ENCODE data around the gene GALNT15. TPM values are rescaled to one million over a fixed set of nuclear protein-coding genes. Genes with fewer than 3 reads are reported as not detected.

The GALNT15 gene
- total RNA-seq, 1 donor from 2014 or later, result 0.39 TPM

DNA sequence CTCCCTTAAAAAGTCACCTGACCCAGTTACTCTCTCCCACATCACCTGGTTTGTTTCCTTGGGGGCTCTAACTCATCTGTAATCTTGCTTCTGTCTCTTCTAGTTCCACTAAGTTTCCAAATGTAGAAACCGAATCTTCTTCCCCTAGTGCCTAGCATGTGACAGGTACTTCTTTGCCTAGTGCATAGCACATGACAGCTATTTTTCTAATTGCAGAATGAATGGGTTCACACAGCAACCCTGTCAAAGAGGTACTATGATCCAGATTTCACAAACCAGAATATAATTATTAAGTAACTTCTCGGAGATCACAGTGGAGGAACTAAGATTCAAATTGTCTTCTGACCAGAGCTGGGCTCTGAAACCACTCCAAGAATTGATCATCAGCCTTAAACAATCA, 82.8 kb downstream of the GALNT15 start:
- Mint-ChIP-seq H3K4me3 (ENCODE audit: unreplicated experiment) (no peak overlapping the region), H3K27me3 (ENCODE audit: unreplicated experiment) (no peaks in the 10 kb centered on the region), H3K4me1 (ENCODE audit: low read depth, unreplicated experiment) (peaks cover 5% of the 10 kb centered on the region), H3K27ac (ENCODE audit: unreplicated experiment) (no peak overlapping the region), H3K36me3 (ENCODE audit: unreplicated experiment) (no peaks in the 10 kb centered on the region), H3K9me3 (ENCODE audit: unreplicated experiment) (peaks cover under 1% of the 10 kb centered on the region)
- TF ChIP-seq, protein P1, sequence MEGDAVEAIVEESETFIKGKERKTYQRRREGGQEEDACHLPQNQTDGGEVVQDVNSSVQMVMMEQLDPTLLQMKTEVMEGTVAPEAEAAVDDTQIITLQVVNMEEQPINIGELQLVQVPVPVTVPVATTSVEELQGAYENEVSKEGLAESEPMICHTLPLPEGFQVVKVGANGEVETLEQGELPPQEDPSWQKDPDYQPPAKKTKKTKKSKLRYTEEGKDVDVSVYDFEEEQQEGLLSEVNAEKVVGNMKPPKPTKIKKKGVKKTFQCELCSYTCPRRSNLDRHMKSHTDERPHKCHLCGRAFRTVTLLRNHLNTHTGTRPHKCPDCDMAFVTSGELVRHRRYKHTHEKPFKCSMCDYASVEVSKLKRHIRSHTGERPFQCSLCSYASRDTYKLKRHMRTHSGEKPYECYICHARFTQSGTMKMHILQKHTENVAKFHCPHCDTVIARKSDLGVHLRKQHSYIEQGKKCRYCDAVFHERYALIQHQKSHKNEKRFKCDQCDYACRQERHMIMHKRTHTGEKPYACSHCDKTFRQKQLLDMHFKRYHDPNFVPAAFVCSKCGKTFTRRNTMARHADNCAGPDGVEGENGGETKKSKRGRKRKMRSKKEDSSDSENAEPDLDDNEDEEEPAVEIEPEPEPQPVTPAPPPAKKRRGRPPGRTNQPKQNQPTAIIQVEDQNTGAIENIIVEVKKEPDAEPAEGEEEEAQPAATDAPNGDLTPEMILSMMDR (IDR thresholded peaks at IDR 0.05; ENCODE audit: partially characterized antibody, unreplicated experiment), result no peak
- no peak for DNase-seq

DNA sequence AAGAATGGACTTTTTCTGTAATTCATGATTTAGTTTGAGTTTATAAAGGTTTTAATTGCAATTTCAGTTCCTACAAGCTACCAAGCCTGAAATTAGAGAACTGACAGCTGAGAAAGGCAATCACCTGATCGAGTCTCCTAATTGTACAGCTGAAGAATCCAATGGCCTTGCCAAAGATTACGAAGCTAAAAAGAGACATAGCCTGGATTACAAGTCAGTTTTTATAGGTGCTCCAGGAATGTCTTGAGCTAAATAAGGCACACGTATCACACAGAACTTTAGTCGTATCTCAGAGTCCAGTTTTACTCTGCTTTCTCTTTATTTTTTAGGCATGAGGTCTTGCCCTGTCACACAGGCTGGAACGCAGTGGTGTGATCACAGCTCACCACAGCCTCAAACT, 83.7 kb downstream of the GALNT15 start:
- no peaks in the 10 kb centered on the region for H3K27me3 Mint-ChIP-seq (ENCODE audit: unreplicated experiment)
- H3K27ac Mint-ChIP-seq (ENCODE audit: unreplicated experiment), result no peak overlapping the region
- no peaks in the 10 kb centered on the region for H3K36me3 Mint-ChIP-seq (ENCODE audit: unreplicated experiment)
- H3K9me3 Mint-ChIP-seq (ENCODE audit: unreplicated experiment), result no peaks in the 10 kb centered on the region
- no peak overlapping the region for H3K4me3 Mint-ChIP-seq (ENCODE audit: unreplicated experiment)
- TF ChIP-seq, protein P1 (IDR thresholded peaks at IDR 0.05; ENCODE audit: partially characterized antibody, unreplicated experiment), result no peak
- no peak for DNase-seq
- no peaks in the 10 kb centered on the region for H3K4me1 Mint-ChIP-seq (ENCODE audit: low read depth, unreplicated experiment)

DNA sequence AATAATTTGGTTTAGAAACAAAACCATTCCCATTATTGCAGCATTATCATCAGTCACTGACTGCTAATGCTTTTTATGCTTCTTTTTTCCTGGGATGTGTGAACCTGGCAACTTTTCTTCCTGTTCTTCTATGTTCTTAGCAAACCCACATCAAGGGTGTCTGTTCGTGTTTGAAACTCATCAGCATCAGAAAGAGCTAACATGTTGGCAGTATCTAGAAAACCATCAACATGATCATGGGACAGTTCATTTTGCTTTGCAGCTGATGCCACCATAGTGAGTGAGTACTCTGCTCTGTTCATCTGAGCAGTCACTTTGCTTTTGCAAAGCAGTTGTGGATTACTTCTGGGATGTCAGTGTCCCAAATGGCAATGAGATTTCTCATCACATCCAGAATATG, 84.4 kb downstream of the GALNT15 start:
- TF ChIP-seq, protein P1 (IDR thresholded peaks at IDR 0.05; ENCODE audit: partially characterized antibody, unreplicated experiment), result no peak
- H3K4me3 Mint-ChIP-seq (ENCODE audit: unreplicated experiment), result no peak overlapping the region
- H3K27ac Mint-ChIP-seq (ENCODE audit: unreplicated experiment), result no peak overlapping the region
- H3K36me3 Mint-ChIP-seq (ENCODE audit: unreplicated experiment), result no peaks in the 10 kb centered on the region
- H3K9me3 Mint-ChIP-seq (ENCODE audit: unreplicated experiment), result no peaks in the 10 kb centered on the region
- H3K27me3 Mint-ChIP-seq (ENCODE audit: unreplicated experiment), result no peaks in the 10 kb centered on the region
- peaks cover under 1% of the 10 kb centered on the region for H3K4me1 Mint-ChIP-seq (ENCODE audit: low read depth, unreplicated experiment)
- DNase-seq, result no peak

DNA sequence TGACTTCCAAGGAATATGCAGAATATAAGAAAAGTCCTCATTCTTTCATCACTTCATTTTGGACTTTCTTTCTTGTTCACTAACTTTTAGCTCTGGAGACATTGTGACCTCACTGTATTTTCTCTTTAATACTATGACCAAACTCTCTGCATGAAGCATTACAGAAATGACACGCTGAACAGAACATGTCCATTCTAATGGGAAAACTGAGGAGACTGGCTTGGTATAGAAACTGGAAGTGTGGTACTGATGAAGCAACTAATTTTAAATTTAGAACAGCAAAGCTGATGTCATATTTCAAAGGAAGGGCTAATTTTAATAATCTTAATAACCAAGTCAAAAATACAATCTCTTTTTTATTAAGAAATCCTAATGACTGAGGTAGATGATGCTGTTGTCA, 85.6 kb downstream of the GALNT15 start:
- no peaks in the 10 kb centered on the region for H3K9me3 Mint-ChIP-seq (ENCODE audit: unreplicated experiment)
- H3K4me1 Mint-ChIP-seq (ENCODE audit: low read depth, unreplicated experiment), result peaks cover 4% of the 10 kb centered on the region
- H3K27ac Mint-ChIP-seq (ENCODE audit: unreplicated experiment), result no peak overlapping the region
- H3K27me3 Mint-ChIP-seq (ENCODE audit: unreplicated experiment), result peaks cover 2% of the 10 kb centered on the region
- no peaks in the 10 kb centered on the region for H3K36me3 Mint-ChIP-seq (ENCODE audit: unreplicated experiment)
- no peak overlapping the region for H3K4me3 Mint-ChIP-seq (ENCODE audit: unreplicated experiment)
- DNase-seq, result no peak
- TF ChIP-seq, protein P1 (IDR thresholded peaks at IDR 0.05; ENCODE audit: partially characterized antibody, unreplicated experiment), result no peak

DNA sequence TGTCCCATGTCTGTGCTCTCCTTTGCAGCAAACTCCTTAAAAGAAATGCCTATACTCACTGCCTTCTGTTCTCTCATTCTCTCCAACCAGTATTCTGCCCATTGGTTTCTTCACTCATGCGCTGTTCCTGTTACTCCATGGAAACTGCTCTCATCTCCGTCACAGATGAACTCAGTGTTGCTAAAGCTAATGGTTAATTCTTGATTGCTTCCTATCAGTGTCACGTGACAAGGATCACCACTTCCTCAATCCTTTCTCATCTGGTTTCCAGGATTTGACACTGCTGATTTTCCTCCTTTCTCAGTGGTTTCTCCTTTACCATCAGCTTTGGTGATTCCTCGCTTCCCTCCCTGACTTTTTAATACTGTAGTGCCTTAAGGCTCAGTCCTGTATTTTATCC, 87.7 kb downstream of the GALNT15 start:
- TF ChIP-seq, protein P1 (IDR thresholded peaks at IDR 0.05; ENCODE audit: partially characterized antibody, unreplicated experiment), result no peak
- peaks cover 10% of the 10 kb centered on the region for H3K4me1 Mint-ChIP-seq (ENCODE audit: low read depth, unreplicated experiment)
- no peak for DNase-seq
- no peak overlapping the region for H3K4me3 Mint-ChIP-seq (ENCODE audit: unreplicated experiment)
- peaks cover 2% of the 10 kb centered on the region for H3K27me3 Mint-ChIP-seq (ENCODE audit: unreplicated experiment)
- H3K9me3 Mint-ChIP-seq (ENCODE audit: unreplicated experiment), result no peaks in the 10 kb centered on the region
- no peaks in the 10 kb centered on the region for H3K36me3 Mint-ChIP-seq (ENCODE audit: unreplicated experiment)
- H3K27ac Mint-ChIP-seq (ENCODE audit: unreplicated experiment), result no peak overlapping the region

Measured in glutamatergic neuron (in vitro differentiated cells).